ENCODE results near the gene ADGRB2.

ADGRB2 gene

GRCh38 chr1:31693231-31693630 lies 70.9 kb downstream of the ADGRB2 start:
- Histone ChIP-seq H3F3A (ENCODE audit: low read depth) (no peaks in the 10 kb centered on the region), H3K27me3 (ENCODE audit: insufficient read depth, low read length, poor library complexity, severe bottlenecking) (no peaks in the 10 kb centered on the region), H3K9ac (ENCODE audit: low read depth, low read length, poor library complexity, severe bottlenecking) (no peak overlapping the region)

GRCh38 chr1:31691951-31692350 lies 72.2 kb downstream of the ADGRB2 start:
- Histone ChIP-seq H3K4me1 (ENCODE audit: insufficient read depth, low read length, poor library complexity, severe bottlenecking) (no peaks in the 10 kb centered on the region), H3K9me3 (ENCODE audit: insufficient read depth, low read depth, low read length) (no peaks in the 10 kb centered on the region), H3K9me2 (replicated peaks; ENCODE audit: low read depth, low read length) (no peaks in the 10 kb centered on the region), H3F3A (ENCODE audit: low read depth) (no peaks in the 10 kb centered on the region), H3K79me2 (ENCODE audit: insufficient read depth, low read length) (no peaks in the 10 kb centered on the region), H4K20me1 (ENCODE audit: insufficient read depth, low read length, poor library complexity, severe bottlenecking) (no peaks in the 10 kb centered on the region), H3K36me3 (ENCODE audit: insufficient read depth, low read length) (no peaks in the 10 kb centered on the region), H3K4me3 (ENCODE audit: low read length, poor library complexity, severe bottlenecking) (no peak overlapping the region), H2AFZ (ENCODE audit: low read length) (no peak overlapping the region), H3K4me2 (ENCODE audit: low read depth, low read length, poor library complexity, severe bottlenecking) (no peak overlapping the region), H3K27me3 (ENCODE audit: insufficient read depth, low read length, poor library complexity, severe bottlenecking) (no peaks in the 10 kb centered on the region), H3K9ac (ENCODE audit: low read depth, low read length, poor library complexity, severe bottlenecking) (no peak overlapping the region)
- TF ChIP-seq EZH2phosphoT487 (IDR thresholded peaks at IDR 0.05; ENCODE audit: borderline replicate concordance) (no peak), CTCF (conservative IDR thresholded peaks at IDR 0.05; ENCODE audit: low read length) (no peak)

More at GRCh38 chr1:31693231-31693630, 70.9 kb downstream of the ADGRB2 start:
- no peak for TF ChIP-seq CTCF (conservative IDR thresholded peaks at IDR 0.05; ENCODE audit: low read length)
- no peak for TF ChIP-seq EZH2phosphoT487 (IDR thresholded peaks at IDR 0.05; ENCODE audit: borderline replicate concordance)
- Histone ChIP-seq H3K79me2 (ENCODE audit: insufficient read depth, low read length) (no peaks in the 10 kb centered on the region), H3K4me1 (ENCODE audit: insufficient read depth, low read length, poor library complexity, severe bottlenecking) (no peaks in the 10 kb centered on the region), H3K9me2 (replicated peaks; ENCODE audit: low read depth, low read length) (no peaks in the 10 kb centered on the region), H4K20me1 (ENCODE audit: insufficient read depth, low read length, poor library complexity, severe bottlenecking) (no peaks in the 10 kb centered on the region), H3K4me2 (ENCODE audit: low read depth, low read length, poor library complexity, severe bottlenecking) (no peak overlapping the region), H3K9me3 (ENCODE audit: insufficient read depth, low read depth, low read length) (no peaks in the 10 kb centered on the region), H3K36me3 (ENCODE audit: insufficient read depth, low read length) (no peaks in the 10 kb centered on the region), H3K4me3 (ENCODE audit: low read length, poor library complexity, severe bottlenecking) (no peak overlapping the region), H2AFZ (ENCODE audit: low read length) (no peak overlapping the region)

GRCh38 chr1:31691446-31691845 lies 72.7 kb downstream of the ADGRB2 start:
- Histone ChIP-seq H3K9me3 (ENCODE audit: insufficient read depth, low read depth, low read length) (no peaks in the 10 kb centered on the region), H3F3A (ENCODE audit: low read depth) (no peaks in the 10 kb centered on the region), H3K36me3 (ENCODE audit: insufficient read depth, low read length) (no peaks in the 10 kb centered on the region), H2AFZ (ENCODE audit: low read length) (no peak overlapping the region), H3K4me1 (ENCODE audit: insufficient read depth, low read length, poor library complexity, severe bottlenecking) (no peaks in the 10 kb centered on the region), H3K4me3 (ENCODE audit: low read length, poor library complexity, severe bottlenecking) (no peak overlapping the region), H3K4me2 (ENCODE audit: low read depth, low read length, poor library complexity, severe bottlenecking) (no peak overlapping the region), H3K79me2 (ENCODE audit: insufficient read depth, low read length) (no peaks in the 10 kb centered on the region), H3K9ac (ENCODE audit: low read depth, low read length, poor library complexity, severe bottlenecking) (no peak overlapping the region), H3K9me2 (replicated peaks; ENCODE audit: low read depth, low read length) (no peaks in the 10 kb centered on the region), H4K20me1 (ENCODE audit: insufficient read depth, low read length, poor library complexity, severe bottlenecking) (no peaks in the 10 kb centered on the region), H3K27me3 (ENCODE audit: insufficient read depth, low read length, poor library complexity, severe bottlenecking) (no peaks in the 10 kb centered on the region)
- no peak for TF ChIP-seq CTCF (conservative IDR thresholded peaks at IDR 0.05; ENCODE audit: low read length)
- no peak for TF ChIP-seq EZH2phosphoT487 (IDR thresholded peaks at IDR 0.05; ENCODE audit: borderline replicate concordance)

Measured in Loucy (cell line).